HEK293T (cell line): ENCODE measurements around the gene ADSS1.
A peak's percentile ranks its signal among the peaks of the same experiment; 100 is the strongest.

Source experiments
- CTCF ChIA-PET: fragments of 350-600 bp; formaldehyde crosslinking; extraction: SDS; loops from one replicate; lab custom pipeline; 2021; ENCODE audit warnings: antibody characterized with exemption, inconsistent platforms; lab: Yijun Ruan, JAX
- POLR2A ChIA-PET: fragments of 350-600 bp; formaldehyde crosslinking; extraction: SDS; loops from one replicate; lab custom pipeline; 2020; ENCODE audit warnings: antibody characterized with exemption, inconsistent platforms; lab: Yijun Ruan, JAX
- DNase-seq: peaks from one replicate; pipeline ENCODE4 v3.0.0; 2012; ENCODE audit warnings: mixed read lengths; ENCODE audit errors: extremely low spot score
- ARNT ChIP-seq: fragments of 450-650 bp; IDR thresholded peaks from 2 replicates; pipeline ENCODE4 v1.6.1; 2017; ENCODE audit warnings: mild to moderate bottlenecking
- BHLHE40 ChIP-seq: fragments of 450-650 bp; IDR thresholded peaks from 2 replicates; pipeline ENCODE4 v1.6.1; 2016; ENCODE audit warnings: mild to moderate bottlenecking, moderate library complexity, borderline replicate concordance
- CTBP1 ChIP-seq: fragments of 450-650 bp; IDR thresholded peaks from 2 replicates; pipeline ENCODE4 v1.6.1; 2016; ENCODE audit warnings: borderline replicate concordance
- ELF4 ChIP-seq: fragments of 450-650 bp; IDR thresholded peaks from 2 replicates; pipeline ENCODE4 v1.6.1; 2017; ENCODE audit warnings: antibody characterized with exemption
- FOXA1 ChIP-seq: fragments of 450-650 bp; IDR thresholded peaks from 2 replicates; pipeline ENCODE4 v1.6.1; 2016; ENCODE audit warnings: mild to moderate bottlenecking
- FOXK2 ChIP-seq: fragments of 450-650 bp; IDR thresholded peaks from 2 replicates; pipeline ENCODE4 v1.6.1; 2016; ENCODE audit warnings: mild to moderate bottlenecking
- FOXM1 ChIP-seq: fragments of 450-650 bp; IDR thresholded peaks from 2 replicates; pipeline ENCODE4 v1.6.1; 2017; ENCODE audit warnings: mild to moderate bottlenecking, borderline replicate concordance
- HDGF ChIP-seq: fragments of 450-650 bp; IDR thresholded peaks from 2 replicates; pipeline ENCODE4 v1.6.1; 2017; ENCODE audit warnings: antibody characterized with exemption, borderline replicate concordance
- L3MBTL2 ChIP-seq: fragments of 450-650 bp; conservative IDR thresholded peaks from 2 replicates; pipeline ENCODE4 v1.6.1; 2016; ENCODE audit warnings: mild to moderate bottlenecking
- LEF1 ChIP-seq: fragments of 450-650 bp; IDR thresholded peaks from 2 replicates; pipeline ENCODE4 v1.6.1; 2017; ENCODE audit warnings: mild to moderate bottlenecking, borderline replicate concordance
- NFRKB ChIP-seq: fragments of 450-650 bp; IDR thresholded peaks from 2 replicates; pipeline ENCODE4 v1.6.1; 2016; ENCODE audit warnings: mild to moderate bottlenecking, moderate library complexity
- PKNOX1 ChIP-seq: fragments of 450-650 bp; IDR thresholded peaks from 2 replicates; pipeline ENCODE4 v1.6.1; 2016
- SP1 ChIP-seq: fragments of 450-650 bp; IDR thresholded peaks from 2 replicates; pipeline ENCODE4 v1.6.1; 2017
- SUZ12 ChIP-seq: fragments of 450-650 bp; IDR thresholded peaks from 2 replicates; pipeline ENCODE4 v1.6.1; 2016; ENCODE audit warnings: mild to moderate bottlenecking
- TARDBP ChIP-seq: fragments of 450-650 bp; IDR thresholded peaks from 2 replicates; pipeline ENCODE4 v1.6.1; 2016
- ZNF384 ChIP-seq: fragments of 450-650 bp; IDR thresholded peaks from 2 replicates; pipeline ENCODE4 v1.6.1; 2016

ADSS1 gene

GRCh38 chr14:104723651-104724406 is at the start of gene ADSS1:
Gene ADSS1 (plus strand): TSS chr14:104724229. CDS start chr14:104724271, 42 bp downstream.
- CTCF ChIA-PET, result interaction anchor here (1.1 to 1.4 kb wide), 2 partner anchors 18 to 29 kb away, joined by 3 to 4 read pairs; partner anchors contain the start of gene SIVA1
- POLR2A ChIA-PET, result no interaction called here

GRCh38 chr14:104675447-104675846 is 48.6 kb upstream of the ADSS1 start:
- ChIA-PET POLR2A (interaction anchor here (1.0 kb wide), 1 partner anchor 10 kb away, joined by 3 read pairs; no protein-coding TSS in a partner anchor), CTCF (interaction anchor here (0.6 kb wide), 1 partner anchor 9 kb away, joined by 3 read pairs; no protein-coding TSS in a partner anchor)
- TF ChIP-seq HDGF (no peak), L3MBTL2 (no peak), FOXA1 (no peak), PKNOX1 (no peak)
- DNase-seq, result no peak

More at GRCh38 chr14:104723651-104724406, at the start of gene ADSS1:
- TF ChIP-seq ELF4 (no peak), SP1 (no peak), L3MBTL2 (no peak), PKNOX1 (no peak), SUZ12 (no peak), FOXM1 (no peak), FOXA1 (no peak), CTBP1 (no peak), BHLHE40 (no peak), LEF1 (no peak), TARDBP (no peak), NFRKB (no peak), ZNF384 (no peak), FOXK2 (no peak), ARNT (no peak)
- DNase-seq, result peak; percentile 83

GRCh38 chr14:104676130-104676693 is 47.8 kb upstream of the ADSS1 start:
- POLR2A ChIA-PET, result interaction anchor here (1.0 to 2.4 kb wide), 3 partner anchors 10 to 33 kb away, joined by 3 to 21 read pairs (median 3); no protein-coding TSS in a partner anchor
- no peak for DNase-seq
- TF ChIP-seq FOXA1 (no peak), FOXK2 (no peak)
- CTCF ChIA-PET, result no interaction called here

GRCh38 chr14:104676694-104677511 is 47.1 kb upstream of the ADSS1 start:
- POLR2A ChIA-PET, result interaction anchor here (0.7 to 2.9 kb wide), 7 partner anchors 8 to 76 kb away, joined by 3 to 21 read pairs (median 3); partner anchors contain the start of gene SIVA1

More at GRCh38 chr14:104676694-104677511, 47.1 kb upstream of the ADSS1 start:
- no peak for TF ChIP-seq ZNF384
- TF ChIP-seq SUZ12, result no peak
- TF ChIP-seq LEF1, result no peak
- TF ChIP-seq FOXK2, result no peak
- TF ChIP-seq ELF4, result no peak
- no peak for TF ChIP-seq SP1
- TF ChIP-seq L3MBTL2, result no peak
- no peak for TF ChIP-seq PKNOX1
- TF ChIP-seq FOXM1, result no peak
- no peak for TF ChIP-seq HDGF
- no peak for TF ChIP-seq CTBP1
- no peak for TF ChIP-seq NFRKB
- no peak for TF ChIP-seq BHLHE40
- CTCF ChIA-PET, result no interaction called here
- DNase-seq, result no peak
